ENCODE measurements around the gene GNB4. TPM values are rescaled to one million over a fixed set of nuclear protein-coding genes. Genes with fewer than 3 reads are reported as not detected.
A peak's percentile ranks its signal among the peaks of the same experiment; 100 is the strongest.

The GNB4 gene
- total and polyA plus RNA-seq, 9 of the 15 experiments (the other 6 are each of a cell fraction or from before 2014, with no cell fraction given): 6.8 to 36.7 (median 21.4) TPM

DNA sequence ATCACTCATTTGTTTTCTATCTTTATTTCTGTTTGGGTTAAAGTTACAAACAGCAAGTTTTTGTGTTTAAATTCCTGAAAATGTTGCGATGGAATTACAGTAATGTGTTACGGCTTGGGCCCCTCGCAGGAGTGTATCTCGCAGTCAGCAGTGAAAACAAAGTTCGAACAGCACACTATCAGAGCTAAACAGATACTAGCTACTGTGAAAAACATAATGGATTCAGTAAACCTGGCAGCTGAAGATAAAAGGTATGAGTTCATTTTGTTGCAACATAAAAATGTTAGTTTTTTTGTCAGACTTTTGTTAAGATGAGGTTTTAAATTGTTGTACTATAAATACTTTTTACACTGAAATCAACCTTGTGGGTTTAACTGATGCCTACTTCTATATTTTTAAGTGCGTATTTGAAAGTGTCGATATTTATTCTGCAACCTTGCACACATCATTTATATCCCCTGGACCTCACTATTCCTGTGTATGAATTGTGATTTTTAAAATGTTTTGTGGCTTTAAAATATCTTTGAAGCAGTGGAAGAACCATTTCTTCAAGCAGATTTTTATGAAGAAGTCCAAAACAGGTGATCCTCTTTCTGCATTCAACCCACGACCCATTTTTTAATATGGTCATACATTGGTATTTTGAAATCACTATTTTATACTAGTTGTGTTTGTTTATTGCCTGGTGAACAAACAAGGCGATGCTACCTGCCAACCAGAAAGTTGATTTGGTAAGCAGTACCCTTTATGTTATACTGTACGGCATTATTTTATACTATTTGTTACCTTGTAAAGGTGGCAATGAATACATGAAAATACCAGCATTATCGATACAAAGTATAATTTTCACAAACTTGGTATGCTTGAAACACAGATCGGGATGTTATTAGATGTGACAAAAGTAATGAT is 75.9 kb downstream of the GNB4 start (continued):
- TF ChIP-seq MEF2D (tag; conservative IDR thresholded peaks at IDR 0.05; ENCODE audit: low read depth) (no peak), ZNF3 (CRISPR knock-in tag; IDR thresholded peaks at IDR 0.05) (no peak), ZNF253 (CRISPR knock-in tag; conservative IDR thresholded peaks at IDR 0.05) (no peak), FOXK2 (conservative IDR thresholded peaks at IDR 0.05 in 1 of 2, IDR thresholded peaks at IDR 0.05 in 1 of 2; ENCODE audit: low read depth in 2 of 2) (peak; percentile 44 to 56; a peak in 2 of 4 replicates), NCOR1 (IDR thresholded peaks at IDR 0.05) (peak; percentile 99), SRSF3 (IDR thresholded peaks at IDR 0.05; ENCODE audit: insufficient read depth, low read length) (no peak), KHSRP (IDR thresholded peaks at IDR 0.05) (peak; percentile 84), KDM1A (IDR thresholded peaks at IDR 0.05) (peak; percentile 84 to 85), HDAC8 (tag; IDR thresholded peaks at IDR 0.05) (no peak), CREM (IDR thresholded peaks at IDR 0.05; ENCODE audit: low read depth) (peak; percentile 72; the same call in 1 of the 2 replicates), BRD9 (IDR thresholded peaks at IDR 0.05; ENCODE audit: low read depth, partially characterized antibody) (peak; percentile 66), ZBTB33 (CRISPR knock-in tag; IDR thresholded peaks at IDR 0.05) (peak; percentile 27; the same call in 1 of the 2 replicates), ZBTB17 (CRISPR knock-in tag; IDR thresholded peaks at IDR 0.05) (no peak), TRIM24 (IDR thresholded peaks at IDR 0.05) (peak; percentile 94), TAF9B (IDR thresholded peaks at IDR 0.05; ENCODE audit: partially characterized antibody) (peak; percentile 56), DMBX1 (CRISPR knock-in tag; IDR thresholded peaks at IDR 0.05; ENCODE audit: borderline replicate concordance) (peak; percentile 81), KAT7 (CRISPR knock-in tag; IDR thresholded peaks at IDR 0.05; ENCODE audit: borderline replicate concordance) (no peak), MNT (conservative IDR thresholded peaks at IDR 0.05) (peak in 1 of 2 experiments; percentile 38; a peak in 1 of 4 replicates), SNIP1 (IDR thresholded peaks at IDR 0.05; ENCODE audit: low read depth) (no peak), HNRNPH1 (optimal IDR thresholded peaks at IDR 0.05; ENCODE audit: low read depth, low read length) (no peak), HNRNPL (IDR thresholded peaks at IDR 0.05; ENCODE audit: low read depth, low read length) (no peak), NR4A1 (CRISPR knock-in tag; IDR thresholded peaks at IDR 0.05) (no peak), NR4A1 (tag; IDR thresholded peaks at IDR 0.05) (peak; percentile 25), ZNF282 (CRISPR knock-in tag; IDR thresholded peaks at IDR 0.05) (no peak), ZNF717 (CRISPR knock-in tag; IDR thresholded peaks at IDR 0.05) (no peak)
- TF ChIP-seq, protein P1, sequence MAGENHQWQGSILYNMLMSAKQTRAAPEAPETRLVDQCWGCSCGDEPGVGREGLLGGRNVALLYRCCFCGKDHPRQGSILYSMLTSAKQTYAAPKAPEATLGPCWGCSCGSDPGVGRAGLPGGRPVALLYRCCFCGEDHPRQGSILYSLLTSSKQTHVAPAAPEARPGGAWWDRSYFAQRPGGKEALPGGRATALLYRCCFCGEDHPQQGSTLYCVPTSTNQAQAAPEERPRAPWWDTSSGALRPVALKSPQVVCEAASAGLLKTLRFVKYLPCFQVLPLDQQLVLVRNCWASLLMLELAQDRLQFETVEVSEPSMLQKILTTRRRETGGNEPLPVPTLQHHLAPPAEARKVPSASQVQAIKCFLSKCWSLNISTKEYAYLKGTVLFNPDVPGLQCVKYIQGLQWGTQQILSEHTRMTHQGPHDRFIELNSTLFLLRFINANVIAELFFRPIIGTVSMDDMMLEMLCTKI (IDR thresholded peaks at IDR 0.05; ENCODE audit: partially characterized antibody): no peak

All from K562 (cell line).